Ishikawa (cell line): ENCODE data around the gene DCST2.

ENCODE experiments used
- CEBPB ChIP-seq: IDR thresholded peaks from 2 replicates; pipeline ENCODE4 v1.6.1; 2012
- CREB1 ChIP-seq: IDR thresholded peaks from 2 replicates; pipeline ENCODE4 v1.6.1; 2012; ENCODE audit warnings: low read depth
- EGR1 ChIP-seq: IDR thresholded peaks from 2 replicates; pipeline ENCODE4 v1.6.1; 2012
- EP300 ChIP-seq: IDR thresholded peaks from 2 replicates; pipeline ENCODE4 v1.6.1; 2012; ENCODE audit warnings: borderline replicate concordance
- FOXM1 ChIP-seq: IDR thresholded peaks from 2 replicates; pipeline ENCODE4 v1.6.1; 2012; ENCODE audit warnings: low read depth, borderline replicate concordance
- NFIC ChIP-seq: IDR thresholded peaks from 2 replicates; pipeline ENCODE4 v1.6.1; 2012
- RAD21 ChIP-seq: IDR thresholded peaks from 2 replicates; pipeline ENCODE4 v1.6.1; 2012; ENCODE audit warnings: low read depth
- TAF1 ChIP-seq: IDR thresholded peaks from 2 replicates; pipeline ENCODE4 v1.6.1; 2012; ENCODE audit warnings: low read depth, mild to moderate bottlenecking
- TCF12 ChIP-seq: IDR thresholded peaks from 2 replicates; pipeline ENCODE4 v1.6.1; 2012; ENCODE audit warnings: low read depth
- TEAD4 ChIP-seq: IDR thresholded peaks from 2 replicates; pipeline ENCODE4 v1.6.1; 2012
- YY1 ChIP-seq: IDR thresholded peaks from 2 replicates; pipeline ENCODE4 v1.6.1; 2012; ENCODE audit warnings: low read depth
- ZBTB7A ChIP-seq: IDR thresholded peaks from 2 replicates; pipeline ENCODE4 v1.6.1; 2012; ENCODE audit warnings: low read depth
- TF ChIP-seq, protein P1 (sequence below): IDR thresholded peaks from 2 replicates; pipeline ENCODE4 v1.6.1; 2012
- TF ChIP-seq, protein P2 (sequence below): IDR thresholded peaks from 2 replicates; pipeline ENCODE4 v1.6.1; 2012
- TF ChIP-seq, protein P3 (sequence below): IDR thresholded peaks from 2 replicates; pipeline ENCODE4 v1.6.1; 2012; ENCODE audit warnings: low read depth, mild to moderate bottlenecking

The DCST2 gene

DNA sequence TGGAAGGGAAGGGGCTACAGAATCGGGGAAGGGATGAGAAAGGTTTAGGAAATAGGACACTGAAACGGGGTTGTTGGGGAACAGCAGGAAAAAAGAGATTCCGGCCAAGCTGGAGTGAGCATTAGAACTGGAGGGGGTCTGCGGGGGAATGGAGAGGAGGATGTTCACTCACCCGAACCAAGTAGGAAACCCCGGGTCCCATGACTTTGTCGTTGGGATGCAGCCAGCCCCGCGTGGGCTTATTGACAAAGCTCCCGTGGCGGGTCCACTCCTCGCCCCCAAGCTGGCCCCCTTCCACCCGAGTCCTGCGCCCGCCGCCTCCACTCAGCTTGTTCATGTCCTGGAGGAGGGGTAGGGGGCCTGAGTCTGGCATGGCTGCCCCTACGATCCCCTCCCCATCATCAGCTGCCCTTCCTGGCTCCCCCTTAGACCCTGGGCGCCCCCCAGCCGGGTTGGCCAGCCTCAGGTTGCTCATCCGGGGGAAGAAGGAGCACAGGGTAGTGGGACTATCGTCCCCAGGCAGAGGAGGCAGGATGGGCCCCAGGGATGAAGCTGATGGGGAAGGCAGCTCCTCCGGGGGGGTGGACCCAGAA is 63.6 kb downstream of the DCST2 start:
- TF ChIP-seq TAF1 (no peak), FOXM1 (no peak), CEBPB (no peak), YY1 (no peak), EGR1 (no peak)
- TF ChIP-seq, protein P1, sequence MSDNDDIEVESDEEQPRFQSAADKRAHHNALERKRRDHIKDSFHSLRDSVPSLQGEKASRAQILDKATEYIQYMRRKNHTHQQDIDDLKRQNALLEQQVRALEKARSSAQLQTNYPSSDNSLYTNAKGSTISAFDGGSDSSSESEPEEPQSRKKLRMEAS = no peak
- TF ChIP-seq, protein P2, sequence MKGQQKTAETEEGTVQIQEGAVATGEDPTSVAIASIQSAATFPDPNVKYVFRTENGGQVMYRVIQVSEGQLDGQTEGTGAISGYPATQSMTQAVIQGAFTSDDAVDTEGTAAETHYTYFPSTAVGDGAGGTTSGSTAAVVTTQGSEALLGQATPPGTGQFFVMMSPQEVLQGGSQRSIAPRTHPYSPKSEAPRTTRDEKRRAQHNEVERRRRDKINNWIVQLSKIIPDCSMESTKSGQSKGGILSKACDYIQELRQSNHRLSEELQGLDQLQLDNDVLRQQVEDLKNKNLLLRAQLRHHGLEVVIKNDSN = no peak

DNA sequence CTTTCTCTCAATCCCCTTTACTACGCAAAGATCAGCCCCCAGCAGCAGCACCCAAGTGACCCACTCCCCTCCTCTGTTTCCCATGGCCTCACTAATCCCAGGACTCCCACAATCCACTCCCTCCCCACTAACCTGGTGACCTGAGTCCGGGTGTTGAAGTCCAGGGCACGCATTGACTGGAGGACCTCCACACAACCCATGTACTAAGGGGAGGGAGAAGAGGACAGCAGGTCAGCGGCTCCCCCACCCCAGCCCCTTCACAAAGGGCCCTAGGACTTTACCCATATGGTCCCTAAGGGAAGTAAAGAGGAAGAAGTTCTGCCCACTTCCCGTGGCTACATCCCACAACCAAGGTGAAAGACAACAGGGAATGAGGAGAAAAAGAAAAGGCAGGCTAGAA is 64.3 kb downstream of the DCST2 start:
- TF ChIP-seq RAD21 (no peak), CREB1 (no peak), TAF1 (no peak), ZBTB7A (no peak), EP300 (no peak), YY1 (no peak), TEAD4 (no peak), FOXM1 (no peak), CEBPB (no peak), TCF12 (no peak), EGR1 (no peak), NFIC (no peak)
- TF ChIP-seq, protein P1 = no peak
- TF ChIP-seq, protein P3, sequence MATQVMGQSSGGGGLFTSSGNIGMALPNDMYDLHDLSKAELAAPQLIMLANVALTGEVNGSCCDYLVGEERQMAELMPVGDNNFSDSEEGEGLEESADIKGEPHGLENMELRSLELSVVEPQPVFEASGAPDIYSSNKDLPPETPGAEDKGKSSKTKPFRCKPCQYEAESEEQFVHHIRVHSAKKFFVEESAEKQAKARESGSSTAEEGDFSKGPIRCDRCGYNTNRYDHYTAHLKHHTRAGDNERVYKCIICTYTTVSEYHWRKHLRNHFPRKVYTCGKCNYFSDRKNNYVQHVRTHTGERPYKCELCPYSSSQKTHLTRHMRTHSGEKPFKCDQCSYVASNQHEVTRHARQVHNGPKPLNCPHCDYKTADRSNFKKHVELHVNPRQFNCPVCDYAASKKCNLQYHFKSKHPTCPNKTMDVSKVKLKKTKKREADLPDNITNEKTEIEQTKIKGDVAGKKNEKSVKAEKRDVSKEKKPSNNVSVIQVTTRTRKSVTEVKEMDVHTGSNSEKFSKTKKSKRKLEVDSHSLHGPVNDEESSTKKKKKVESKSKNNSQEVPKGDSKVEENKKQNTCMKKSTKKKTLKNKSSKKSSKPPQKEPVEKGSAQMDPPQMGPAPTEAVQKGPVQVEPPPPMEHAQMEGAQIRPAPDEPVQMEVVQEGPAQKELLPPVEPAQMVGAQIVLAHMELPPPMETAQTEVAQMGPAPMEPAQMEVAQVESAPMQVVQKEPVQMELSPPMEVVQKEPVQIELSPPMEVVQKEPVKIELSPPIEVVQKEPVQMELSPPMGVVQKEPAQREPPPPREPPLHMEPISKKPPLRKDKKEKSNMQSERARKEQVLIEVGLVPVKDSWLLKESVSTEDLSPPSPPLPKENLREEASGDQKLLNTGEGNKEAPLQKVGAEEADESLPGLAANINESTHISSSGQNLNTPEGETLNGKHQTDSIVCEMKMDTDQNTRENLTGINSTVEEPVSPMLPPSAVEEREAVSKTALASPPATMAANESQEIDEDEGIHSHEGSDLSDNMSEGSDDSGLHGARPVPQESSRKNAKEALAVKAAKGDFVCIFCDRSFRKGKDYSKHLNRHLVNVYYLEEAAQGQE = no peak
- TF ChIP-seq, protein P2 = no peak

DNA sequence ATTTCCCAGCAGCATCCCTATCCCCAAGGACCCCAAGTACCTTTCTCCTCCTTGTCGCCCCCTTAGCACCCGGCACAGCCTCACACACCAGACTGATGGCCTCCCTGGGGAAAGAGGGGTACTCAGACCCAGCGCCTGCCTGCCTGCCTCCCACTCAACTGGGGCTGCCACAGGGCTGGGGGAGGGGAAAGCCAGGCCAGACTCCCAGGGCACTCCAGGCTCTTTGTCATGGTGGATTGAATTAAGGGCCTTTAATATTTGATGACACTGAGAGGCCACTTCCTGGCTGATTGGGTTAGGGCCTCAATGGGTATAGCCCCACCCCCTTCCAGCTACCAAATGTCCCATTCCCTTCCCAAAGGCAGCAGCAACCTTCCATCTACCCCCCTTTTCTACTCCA is 64.8 kb downstream of the DCST2 start:
- TF ChIP-seq ZBTB7A (no peak), TCF12 (no peak), TAF1 (no peak), TEAD4 (no peak)
- TF ChIP-seq, protein P1 = no peak
